ACC112 (cell line): ENCODE results near the gene TNFAIP8L1.

Source experiments
- H2AFZ ChIP-seq: fragments of 200-600 bp; sonication (generic); one replicate; pipeline ENCODE4 v1.6.0; 2017; ENCODE audit warnings: antibody characterized with exemption, low read length; ENCODE audit not compliant: unreplicated experiment
- H3K27ac ChIP-seq: fragments of 200-600 bp; sonication (generic); 2 replicates; pipeline ENCODE4 v1.5.1; 2014; ENCODE audit warnings: low read depth, mild to moderate bottlenecking, antibody characterized with exemption, low read length, moderate library complexity
- H3K27me3 ChIP-seq: fragments of 200-600 bp; sonication (generic); 2 replicates; pipeline ENCODE4 v1.6.1; 2014; ENCODE audit warnings: mild to moderate bottlenecking, antibody characterized with exemption, low read length, moderate library complexity, mixed read lengths; ENCODE audit not compliant: insufficient read depth
- H3K36me3 ChIP-seq: fragments of 200-600 bp; sonication (generic); 2 replicates; pipeline ENCODE4 v1.6.1; 2016; ENCODE audit warnings: mild to moderate bottlenecking, antibody characterized with exemption, low read length, moderate library complexity, mixed read lengths; ENCODE audit not compliant: insufficient read depth
- H3K4me1 ChIP-seq: fragments of 200-600 bp; sonication (generic); one replicate; pipeline ENCODE4 v1.6.1; 2016; ENCODE audit warnings: low read length, mixed read lengths; ENCODE audit not compliant: insufficient read depth, unreplicated experiment, control insufficient read depth
- H3K4me3 ChIP-seq: fragments of 200-600 bp; sonication (generic); 2 replicates; pipeline ENCODE4 v1.5.1; 2014; ENCODE audit warnings: mild to moderate bottlenecking, low read depth, low read length
- H3K79me2 ChIP-seq: fragments of 200-600 bp; sonication (generic); one replicate; pipeline ENCODE4 v1.6.0; 2016; ENCODE audit warnings: low read length; ENCODE audit not compliant: control insufficient read depth, unreplicated experiment, insufficient read depth

TNFAIP8L1 gene

GRCh38 chr19:4636151-4636717 lies 3.1 kb upstream of the TNFAIP8L1 start:
- no peak overlapping the region for H3K27ac ChIP-seq
- H3K79me2 ChIP-seq, result no peaks in the 10 kb centered on the region
- H3K4me1 ChIP-seq, result peaks cover 13% of the 10 kb centered on the region
- peak overlapping the region; percentile 64 for H3K4me3 ChIP-seq
- H3K27me3 ChIP-seq, result no peaks in the 10 kb centered on the region
- H3K36me3 ChIP-seq, result no peaks in the 10 kb centered on the region
- no peak overlapping the region for H2AFZ ChIP-seq

- Histone ChIP-seq H3K27ac (no peak overlapping the region), H3K36me3 (no peaks in the 10 kb centered on the region), H3K4me3 (no peak overlapping the region), H2AFZ (no peak overlapping the region), H3K79me2 (no peaks in the 10 kb centered on the region), H3K4me1 (peaks cover 13% of the 10 kb centered on the region), H3K27me3 (no peaks in the 10 kb centered on the region)
Observed at GRCh38 chr19:4636761-4637160, 2.6 kb upstream of the TNFAIP8L1 start.

GRCh38 chr19:4638317-4638716 lies 999 bp upstream of the TNFAIP8L1 start:
- no peak overlapping the region for H2AFZ ChIP-seq
- H3K27ac ChIP-seq, result no peak overlapping the region

GRCh38 chr19:4639531-4640246 lies 373 bp downstream of the TNFAIP8L1 start:
- no peaks in the 10 kb centered on the region for H3K36me3 ChIP-seq
- H3K27ac ChIP-seq, result no peak overlapping the region
- peak overlapping the region; percentile 60 for H2AFZ ChIP-seq
- H3K79me2 ChIP-seq, result no peaks in the 10 kb centered on the region
- H3K4me3 ChIP-seq, result peak overlapping the region; percentile 86
- no peaks in the 10 kb centered on the region for H3K27me3 ChIP-seq
- H3K4me1 ChIP-seq, result peaks cover 4% of the 10 kb centered on the region

More at GRCh38 chr19:4638317-4638716, 999 bp upstream of the TNFAIP8L1 start:
- H3K4me3 ChIP-seq, result no peak overlapping the region
- no peaks in the 10 kb centered on the region for H3K27me3 ChIP-seq
- no peaks in the 10 kb centered on the region for H3K79me2 ChIP-seq
- no peaks in the 10 kb centered on the region for H3K36me3 ChIP-seq
- peaks cover 12% of the 10 kb centered on the region for H3K4me1 ChIP-seq

GRCh38 chr19:4640247-4641000 lies 1.1 kb downstream of the TNFAIP8L1 start:
- Histone ChIP-seq H3K4me3 (peak overlapping the region; percentile 86), H3K4me1 (no peaks in the 10 kb centered on the region), H3K27me3 (no peaks in the 10 kb centered on the region), H2AFZ (no peak overlapping the region), H3K27ac (no peak overlapping the region), H3K36me3 (no peaks in the 10 kb centered on the region), H3K79me2 (no peaks in the 10 kb centered on the region)

- Histone ChIP-seq H3K4me1 (no peaks in the 10 kb centered on the region), H3K79me2 (no peaks in the 10 kb centered on the region), H3K27me3 (no peaks in the 10 kb centered on the region), H2AFZ (no peak overlapping the region), H3K27ac (no peak overlapping the region), H3K4me3 (no peak overlapping the region), H3K36me3 (no peaks in the 10 kb centered on the region)
Observed at GRCh38 chr19:4641132-4641531, 1.8 kb downstream of the TNFAIP8L1 start.

GRCh38 chr19:4642625-4643024 lies 3.3 kb downstream of the TNFAIP8L1 start:
- no peak overlapping the region for H2AFZ ChIP-seq
- no peaks in the 10 kb centered on the region for H3K79me2 ChIP-seq
- H3K4me3 ChIP-seq, result no peak overlapping the region
- no peak overlapping the region for H3K27ac ChIP-seq
- H3K27me3 ChIP-seq, result no peaks in the 10 kb centered on the region
- H3K36me3 ChIP-seq, result no peaks in the 10 kb centered on the region
- H3K4me1 ChIP-seq, result no peaks in the 10 kb centered on the region

GRCh38 chr19:4645718-4646117 lies 6.4 kb downstream of the TNFAIP8L1 start:
- Histone ChIP-seq H3K79me2 (no peaks in the 10 kb centered on the region), H3K4me1 (peaks cover 8% of the 10 kb centered on the region)

GRCh38 chr19:4647676-4648644 lies 8.6 kb downstream of the TNFAIP8L1 start:
- H3K4me3 ChIP-seq, result no peak overlapping the region
- H3K27me3 ChIP-seq, result no peaks in the 10 kb centered on the region
- no peak overlapping the region for H2AFZ ChIP-seq
- H3K4me1 ChIP-seq, result peaks cover 8% of the 10 kb centered on the region
- no peaks in the 10 kb centered on the region for H3K36me3 ChIP-seq
- H3K79me2 ChIP-seq, result no peaks in the 10 kb centered on the region
- no peak overlapping the region for H3K27ac ChIP-seq

More at GRCh38 chr19:4645718-4646117, 6.4 kb downstream of the TNFAIP8L1 start:
- Histone ChIP-seq H3K27ac (no peak overlapping the region), H2AFZ (no peak overlapping the region), H3K36me3 (no peaks in the 10 kb centered on the region), H3K27me3 (no peaks in the 10 kb centered on the region), H3K4me3 (no peak overlapping the region)

GRCh38 chr19:4649392-4650047 lies 10.2 kb downstream of the TNFAIP8L1 start:
- Histone ChIP-seq H3K79me2 (no peaks in the 10 kb centered on the region), H2AFZ (no peak overlapping the region), H3K36me3 (no peaks in the 10 kb centered on the region), H3K4me3 (no peak overlapping the region), H3K27ac (no peak overlapping the region), H3K4me1 (peaks cover 8% of the 10 kb centered on the region), H3K27me3 (no peaks in the 10 kb centered on the region)
